T-helper 2 cell treated with Interferon-gamma antibody and Interleukin-4, amounts not matched to agents 100 ng/mL and 5 ng/mL, for 36 hours (primary cell): ENCODE results near the gene MTHFD1L. TPM values are rescaled to one million over a fixed set of nuclear protein-coding genes. Genes with fewer than 3 reads are reported as not detected.

Experiments
- intact Hi-C: fragments of 100-400 bp; cut with micrococcal nuclease; formaldehyde crosslinking; loops from one replicate; pipeline ENCODE4 v1.15.1; 2023
- total RNA-seq: library from RNA; stranded (reverse); gene quantifications from 2 replicates; pipeline ENCODE4 v1.2.3, GENCODE V29; 2022

Gene MTHFD1L
- total RNA-seq, 1 donor from 2014 or later = 41.5 TPM

- intact Hi-C loops = no loop called here
These were observed 224.5 kb downstream of the MTHFD1L start for GRCh38 chr6:151089978-151090377.

- intact Hi-C loops = no loop called here
These were observed 226.1 kb downstream of the MTHFD1L start for GRCh38 chr6:151091571-151091970.

- intact Hi-C loops = no loop called here
These were observed 227.1 kb downstream of the MTHFD1L start for GRCh38 chr6:151092591-151092990.

- intact Hi-C loops = no loop called here
These were observed 228.2 kb downstream of the MTHFD1L start for GRCh38 chr6:151093706-151094105.

GRCh38 chr6:151095538-151096254, 230.2 kb downstream of the MTHFD1L start:
- intact Hi-C loops = no loop called here

- intact Hi-C loops = no loop called here
These were observed 230.7 kb downstream of the MTHFD1L start for GRCh38 chr6:151096255-151096612.

- intact Hi-C loops = no loop called here
These were observed 231.4 kb downstream of the MTHFD1L start for GRCh38 chr6:151096691-151097606.

GRCh38 chr6:151098166-151098565, 232.7 kb downstream of the MTHFD1L start:
- intact Hi-C loops = no loop called here

GRCh38 chr6:151100326-151100725, 234.8 kb downstream of the MTHFD1L start:
- intact Hi-C loops = no loop called here

GRCh38 chr6:151101161-151101815, 235.8 kb downstream of the MTHFD1L start:
- intact Hi-C loops = no loop called here

GRCh38 chr6:151101816-151102694, 236.6 kb downstream of the MTHFD1L start:
- intact Hi-C loops = no loop called here

GRCh38 chr6:151103266-151103665, 237.8 kb downstream of the MTHFD1L start:
- intact Hi-C loops = no loop called here

GRCh38 chr6:151107897-151108427, 242.5 kb downstream of the MTHFD1L start:
- intact Hi-C loops = no loop called here

GRCh38 chr6:151108548-151108947, 243.0 kb downstream of the MTHFD1L start:
- intact Hi-C loops = no loop called here

- intact Hi-C loops = no loop called here
These were observed 243.9 kb downstream of the MTHFD1L start for GRCh38 chr6:151109361-151109760.

GRCh38 chr6:151109869-151110575, 244.5 kb downstream of the MTHFD1L start:
- intact Hi-C loops = loop anchor here (10.0 kb wide), 1 partner anchor 215 kb away; no protein-coding TSS in a partner anchor

GRCh38 chr6:151110576-151110905, 245.0 kb downstream of the MTHFD1L start:
- intact Hi-C loops = loop anchor here (10.0 kb wide), 1 partner anchor 214 kb away; no protein-coding TSS in a partner anchor

- intact Hi-C loops = loop anchor here (10.0 kb wide), 1 partner anchor 213 kb away; no protein-coding TSS in a partner anchor
These were observed 246.2 kb downstream of the MTHFD1L start for GRCh38 chr6:151111670-151112069.

- intact Hi-C loops = loop anchor here (10.0 kb wide), 1 partner anchor 213 kb away; no protein-coding TSS in a partner anchor
These were observed 246.6 kb downstream of the MTHFD1L start for GRCh38 chr6:151112130-151112529.

- intact Hi-C loops = loop anchor here (10.0 kb wide), 1 partner anchor 212 kb away; no protein-coding TSS in a partner anchor
These were observed 247.4 kb downstream of the MTHFD1L start for GRCh38 chr6:151112884-151113283.
